Measurements from ENCODE around the gene COMP.
A peak's percentile ranks its signal among the peaks of the same experiment; 100 is the strongest.

The COMP gene

DNA sequence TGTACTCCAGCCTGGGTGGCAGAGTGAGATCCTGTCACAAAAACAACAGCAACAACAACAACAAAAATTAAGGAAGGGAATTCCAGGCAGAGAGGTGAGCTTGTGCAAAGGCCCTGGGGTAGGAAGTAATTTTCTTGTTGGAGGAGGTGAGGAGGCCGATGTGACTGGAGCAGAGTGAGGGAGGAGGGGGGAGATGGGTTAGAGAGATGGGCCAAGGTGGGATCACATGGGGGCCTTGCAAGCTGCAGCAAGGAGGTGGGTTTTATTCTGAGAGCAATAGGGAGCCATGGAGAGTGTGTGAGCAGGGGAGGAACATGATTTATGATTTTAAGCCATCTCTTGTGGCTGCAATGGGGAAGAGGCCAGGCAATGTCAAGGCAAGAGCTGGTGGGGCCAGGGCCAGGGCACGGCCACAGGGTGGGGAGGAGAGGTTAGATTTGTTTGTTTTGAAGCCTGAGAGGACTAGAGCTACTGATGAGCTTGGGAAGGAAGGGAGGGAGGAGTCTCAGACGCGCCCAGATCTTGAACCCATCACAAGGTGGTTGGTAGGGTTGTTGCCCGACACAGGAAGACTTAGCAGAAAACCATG, 12.5 kb upstream of the COMP start:
- no peak for DNase-seq

DNA sequence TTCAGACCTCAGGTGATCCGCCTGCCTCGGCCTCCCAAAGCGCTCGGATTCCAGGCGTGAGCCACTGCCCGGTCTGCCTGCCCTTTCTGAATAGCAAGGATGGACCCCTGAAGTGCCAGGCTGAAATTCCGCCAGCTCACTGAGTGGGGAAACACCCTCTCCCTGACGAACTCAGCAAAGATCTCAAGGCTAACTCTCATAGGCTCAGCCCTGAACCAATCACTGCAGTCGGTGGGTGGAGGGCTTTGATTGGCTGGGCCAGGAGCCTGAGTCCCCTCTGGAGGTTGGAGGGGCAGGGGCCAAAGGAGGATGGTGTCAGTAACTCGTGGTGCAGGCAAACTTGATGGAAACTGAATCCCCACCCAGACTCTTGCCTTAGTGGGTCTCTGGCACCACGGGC, 11.2 kb upstream of the COMP start:
- no peak for DNase-seq

DNA sequence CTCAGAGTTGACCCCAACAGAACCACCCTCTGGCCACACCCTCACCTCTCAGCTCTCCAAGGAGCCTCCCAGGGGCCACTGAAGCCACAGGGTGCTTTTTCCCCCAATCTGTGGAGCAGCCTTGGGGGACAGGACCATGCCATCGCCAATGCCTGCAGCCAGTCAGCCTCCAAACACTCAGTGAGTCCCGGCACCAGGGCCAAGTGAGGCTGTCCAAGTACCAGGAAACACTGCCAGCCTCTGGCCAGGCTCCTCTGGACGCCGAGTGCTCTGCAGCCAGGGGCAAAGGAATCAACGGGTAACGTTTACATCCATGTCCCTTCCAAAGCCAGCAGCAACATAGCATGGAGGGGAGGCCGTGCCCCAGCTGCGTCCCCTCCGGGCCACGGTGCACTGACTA, 9.5 kb upstream of the COMP start:
- peak in 1 of 2 donors; percentile 4 for DNase-seq

GRCh38 chr19:18800079-18800478, 9.0 kb upstream of the COMP start:
- DNase-seq, result no peak

DNA sequence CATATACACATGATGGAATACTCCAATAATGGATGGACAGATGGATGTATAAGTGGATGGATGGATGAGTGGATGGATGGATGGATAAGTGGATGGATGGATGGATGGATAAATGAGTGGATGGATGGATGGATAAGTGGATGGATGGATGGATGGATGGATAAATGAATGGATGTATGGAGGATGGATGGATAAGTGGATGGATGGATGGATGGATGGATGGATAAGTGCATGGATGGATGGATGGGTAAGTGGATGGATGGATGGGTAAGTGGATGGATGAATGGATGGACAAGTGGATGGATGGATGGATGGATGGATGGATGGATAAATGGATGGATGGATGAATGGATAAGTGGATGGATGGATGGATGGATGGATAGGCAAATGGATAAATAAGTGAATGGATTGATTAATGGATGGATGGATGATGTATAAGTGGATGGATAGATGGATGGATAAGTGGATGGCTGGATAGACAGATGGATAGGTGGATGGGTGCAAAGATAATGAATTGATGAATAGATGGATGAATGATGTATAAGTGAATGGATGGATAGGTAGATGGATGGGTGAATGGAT, 8.4 kb upstream of the COMP start:
- no peak for DNase-seq

DNA sequence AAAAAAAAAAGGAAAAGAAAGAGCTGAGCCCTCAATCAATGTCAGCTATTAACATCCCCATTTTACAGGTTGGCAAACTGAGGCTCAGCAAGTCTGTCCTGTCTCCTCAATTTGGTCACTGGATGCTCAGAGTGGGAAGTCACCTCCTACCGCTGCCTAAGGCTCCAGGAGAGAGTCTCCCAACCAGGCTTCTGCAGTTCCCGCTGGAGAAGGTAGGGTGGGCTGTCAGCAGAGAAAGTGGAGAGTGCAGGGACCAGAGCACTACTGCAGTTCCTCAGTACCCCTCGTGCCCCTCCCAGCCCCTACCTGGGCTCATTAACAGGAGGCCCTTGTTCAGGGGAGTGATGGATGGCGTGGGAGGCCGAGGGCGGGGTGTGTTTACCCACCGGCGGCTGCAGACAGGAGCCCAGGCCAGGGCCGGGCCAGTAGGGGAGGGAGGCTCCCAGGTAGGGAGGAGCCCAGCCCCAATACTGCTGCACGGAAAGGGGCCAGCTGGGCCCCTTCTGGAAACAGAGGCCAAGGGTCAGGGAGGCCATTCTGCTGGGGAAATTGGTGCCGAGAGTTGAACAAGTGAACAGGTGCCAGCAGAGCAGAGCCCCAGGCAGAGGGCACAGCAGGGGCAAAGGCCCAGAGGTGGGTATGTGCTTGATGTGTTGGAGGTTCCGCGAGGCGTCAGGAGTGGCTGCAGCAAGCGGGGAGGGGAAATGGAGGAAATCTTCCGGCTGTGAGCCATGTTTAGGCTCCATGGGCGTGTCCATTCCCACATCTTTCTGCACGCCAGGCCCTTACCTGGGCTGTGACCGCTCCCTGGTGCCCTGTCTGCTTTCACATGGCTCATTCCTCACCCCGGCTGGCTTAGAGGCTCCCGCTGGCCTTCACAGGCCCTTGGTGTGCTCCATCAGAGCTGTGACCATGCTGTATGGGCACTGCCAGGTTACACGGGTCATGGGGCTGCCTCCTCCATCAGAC, 7.6 kb upstream of the COMP start:
- DNase-seq, result no peak

DNA sequence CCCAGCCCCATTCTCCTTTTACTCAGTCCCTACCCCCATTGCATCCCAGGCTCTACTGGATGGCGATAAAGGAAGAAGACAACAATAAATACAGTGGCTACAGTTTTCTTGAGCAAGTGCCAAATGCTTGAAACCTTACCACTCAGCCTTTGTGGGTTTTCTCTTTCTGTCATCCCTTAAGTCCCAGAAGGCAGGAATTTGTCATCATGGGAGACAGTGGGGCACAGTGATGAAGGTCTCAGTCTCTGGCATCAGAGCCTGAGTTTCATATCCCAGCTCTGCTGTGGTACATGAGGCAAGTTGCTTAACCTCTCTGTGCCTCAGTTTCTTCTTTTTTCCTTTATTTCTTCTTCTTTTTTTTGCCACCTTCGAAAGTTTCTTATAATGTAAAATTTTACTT, 5.1 kb upstream of the COMP start:
- DNase-seq, result no peak

- DNase-seq, result peak in 1 of 2 donors; percentile 20
These were observed 4.4 kb upstream of the COMP start for GRCh38 chr19:18795540-18795939.

- no peak for DNase-seq
These were observed 3.6 kb upstream of the COMP start for GRCh38 chr19:18794692-18795091.

- no peak for DNase-seq
These were observed 2.9 kb upstream of the COMP start for GRCh38 chr19:18794029-18794313.

DNA sequence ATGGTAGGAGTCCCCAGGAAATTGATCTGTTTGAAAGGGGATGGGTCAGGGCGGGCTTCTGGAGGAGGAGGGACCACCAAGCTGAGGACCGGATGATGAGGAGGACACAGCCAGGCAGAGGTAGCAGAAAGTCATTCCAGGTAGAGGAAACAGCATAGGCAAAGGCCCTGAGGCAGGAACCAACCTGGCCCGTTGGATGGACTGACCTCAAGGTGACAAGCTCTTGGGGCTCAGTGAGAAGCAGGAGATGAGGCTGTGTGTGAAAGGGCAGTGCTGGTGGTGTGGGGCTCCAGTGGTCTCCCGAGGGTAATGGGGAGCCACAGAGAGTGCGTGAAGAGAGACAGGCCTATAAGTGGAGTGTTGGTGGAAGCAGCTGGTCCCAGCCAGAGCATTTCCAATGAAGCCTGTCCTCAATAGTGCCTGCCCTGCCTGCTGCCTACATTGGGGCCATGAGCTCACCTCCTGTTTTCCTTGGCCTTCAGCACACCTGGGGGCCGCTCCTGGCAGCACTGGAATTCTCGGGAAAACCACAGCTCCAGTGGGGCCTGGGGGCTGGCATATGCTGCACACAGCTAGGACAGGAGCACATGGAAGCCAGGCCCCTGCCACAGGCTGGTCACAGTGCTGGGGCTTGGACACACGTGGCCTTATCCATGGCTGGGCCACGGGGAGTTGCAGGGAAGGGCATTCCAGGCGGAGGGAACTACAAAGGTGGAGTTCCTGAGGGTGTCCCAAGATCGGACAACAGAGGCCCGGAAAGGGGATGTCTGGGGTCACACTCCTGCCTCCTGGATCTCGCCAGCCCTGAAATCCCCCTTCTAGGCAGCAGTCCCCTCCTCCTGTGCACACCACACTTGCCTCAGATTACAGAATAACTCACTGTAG, 2.3 kb upstream of the COMP start:
- no peak for DNase-seq

DNA sequence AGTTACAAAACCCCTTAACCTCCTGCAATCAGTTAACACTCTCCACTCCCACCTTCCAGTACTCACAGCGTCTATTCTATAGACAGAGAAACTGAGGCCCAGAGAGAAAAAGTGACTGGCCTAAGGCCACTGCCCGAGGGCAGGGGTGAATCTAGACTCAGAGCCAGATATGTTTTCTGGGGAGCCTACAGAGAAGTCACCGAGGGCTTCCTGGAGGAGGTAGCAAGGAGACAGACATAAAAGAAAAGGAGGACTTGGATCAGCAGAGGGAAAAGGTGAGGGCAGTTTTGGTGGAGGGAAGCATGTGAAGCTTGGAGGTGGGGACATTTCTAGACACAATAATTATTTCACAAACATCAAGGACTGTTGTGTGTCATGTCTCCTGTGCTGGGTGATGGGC, 1.6 kb upstream of the COMP start:
- no peak for DNase-seq

- DNase-seq, result no peak
These were observed 192 bp upstream of the COMP start for GRCh38 chr19:18791315-18791678.

GRCh38 chr19:18789883-18790565, 1.1 kb downstream of the COMP start:
- no peak for DNase-seq

GRCh38 chr19:18789422-18789869, 1.7 kb downstream of the COMP start:
- DNase-seq, result no peak

DNA sequence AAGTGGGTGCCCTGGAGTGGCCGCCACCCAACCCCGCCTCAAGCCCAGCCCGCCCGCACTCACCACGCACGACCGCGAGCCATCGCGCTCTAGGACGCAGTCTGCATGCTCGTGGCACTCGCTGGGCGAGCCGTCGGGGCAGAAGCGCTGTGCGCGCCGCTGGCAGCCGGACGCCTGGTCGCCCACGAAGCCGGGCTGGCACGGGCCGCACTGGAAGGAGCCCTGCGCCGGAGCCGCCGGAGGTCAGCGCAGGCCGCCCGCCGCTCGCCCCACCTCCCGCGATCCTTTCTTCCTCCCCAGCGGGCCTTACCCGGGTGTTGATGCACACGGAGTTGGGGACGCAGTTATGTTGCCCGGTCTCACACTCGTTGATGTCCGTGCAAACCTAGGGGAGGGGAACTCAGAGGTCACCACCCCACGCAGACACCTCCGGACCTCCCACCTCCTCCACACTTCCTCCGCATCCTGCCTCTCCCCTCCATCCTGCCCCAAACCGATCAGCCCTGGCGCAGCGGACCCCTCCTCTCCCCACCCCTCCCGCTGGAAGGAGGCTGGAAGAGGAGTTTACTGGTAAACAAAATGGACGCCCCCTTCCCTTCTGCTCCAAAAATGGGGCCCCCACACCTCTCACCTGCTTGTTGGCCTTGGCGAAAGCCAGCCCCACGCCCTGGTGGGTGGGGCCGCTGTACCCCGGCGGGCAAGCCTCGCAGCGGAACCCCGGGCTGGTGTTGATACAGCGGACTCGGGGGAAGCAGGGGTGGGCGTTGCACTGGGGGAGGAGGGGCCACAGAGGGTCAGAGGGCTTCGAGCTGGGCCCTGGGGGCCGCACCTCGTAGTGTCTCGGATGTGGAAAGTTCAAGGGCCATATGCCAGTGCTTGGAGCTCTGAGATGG, 2.3 kb downstream of the COMP start:
- no peak for DNase-seq

GRCh38 chr19:18785179-18786124, 5.7 kb downstream of the COMP start:
- peak in 1 of 2 donors; percentile 19 for DNase-seq

GRCh38 chr19:18784786-18785120, 6.4 kb downstream of the COMP start:
- no peak for DNase-seq

GRCh38 chr19:18783958-18784785, 6.9 kb downstream of the COMP start:
- DNase-seq, result no peak

Measured in hippocampal formation (tissue), 2 donors.